UCSD-AML1 (cell line): ENCODE results near the gene TLR3.

Experiments
- DNase-seq: peaks from one replicate; lab custom pipeline; 2025; ENCODE audit not compliant: unreplicated experiment; lab: John Stamatoyannopoulos, UW

Gene TLR3

DNA sequence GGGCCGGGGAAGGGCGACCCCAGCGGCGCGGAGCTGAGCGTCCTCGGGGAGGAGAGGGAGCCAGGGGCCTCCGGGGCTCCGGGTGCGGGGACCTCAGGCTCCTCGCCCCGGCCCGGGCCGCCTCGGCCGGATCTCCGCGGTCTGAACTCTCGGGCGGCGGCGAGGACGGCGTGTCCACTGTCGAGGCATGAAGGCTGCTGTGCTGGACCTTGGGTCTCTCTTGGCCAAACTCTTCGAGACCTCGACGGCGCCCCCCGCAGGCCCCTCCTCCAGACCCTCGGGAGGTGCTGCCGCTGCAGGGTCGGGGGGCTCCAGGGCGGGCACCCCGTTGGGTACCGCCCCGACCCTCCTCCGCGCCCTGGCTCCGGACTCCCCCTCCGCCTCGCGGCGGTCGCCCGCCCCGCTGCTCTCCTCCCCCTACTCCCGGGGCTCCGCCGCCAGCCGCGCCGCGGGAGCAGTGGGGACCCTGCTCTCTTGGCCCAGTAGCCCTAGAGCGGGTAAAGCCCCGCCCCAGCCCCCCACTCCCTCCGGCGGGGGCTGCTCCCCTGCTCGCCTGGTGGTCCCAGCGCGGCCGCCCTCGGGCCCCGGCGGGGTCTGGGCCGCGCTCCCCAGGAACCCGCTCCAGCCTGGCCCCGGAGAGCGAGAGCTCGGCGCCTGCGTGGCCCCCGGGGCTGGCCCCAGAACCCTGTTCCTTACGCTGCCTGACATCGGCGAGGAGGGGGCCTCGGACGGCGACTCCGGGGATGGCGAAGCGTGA lies 36.1 kb downstream of the TLR3 start:
- DNase-seq: no peak

GRCh38 chr4:186105647-186106321 lies 36.8 kb downstream of the TLR3 start:
- DNase-seq: no peak

- no peak for DNase-seq
Measured at GRCh38 chr4:186107947-186108346, 39.0 kb downstream of the TLR3 start.

DNA sequence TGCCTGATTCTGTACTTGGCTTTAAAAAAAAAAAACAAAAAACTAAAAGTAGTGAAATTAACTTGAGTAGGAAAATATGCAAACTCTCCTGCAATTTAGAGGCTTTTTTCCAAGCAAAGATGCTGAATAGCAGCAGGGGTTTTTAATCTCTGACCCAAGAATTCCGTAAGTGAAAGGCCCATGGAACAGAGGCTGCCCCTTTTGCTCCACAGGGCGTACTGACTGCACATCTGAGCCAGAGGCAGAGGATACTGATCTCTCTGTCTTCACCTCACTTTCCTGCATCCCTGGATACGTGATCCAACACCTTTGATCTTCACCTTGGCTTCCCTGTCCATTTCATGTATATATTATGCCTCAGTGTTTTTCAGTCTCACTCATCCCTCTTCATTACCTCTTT lies 39.4 kb downstream of the TLR3 start:
- no peak for DNase-seq

DNA sequence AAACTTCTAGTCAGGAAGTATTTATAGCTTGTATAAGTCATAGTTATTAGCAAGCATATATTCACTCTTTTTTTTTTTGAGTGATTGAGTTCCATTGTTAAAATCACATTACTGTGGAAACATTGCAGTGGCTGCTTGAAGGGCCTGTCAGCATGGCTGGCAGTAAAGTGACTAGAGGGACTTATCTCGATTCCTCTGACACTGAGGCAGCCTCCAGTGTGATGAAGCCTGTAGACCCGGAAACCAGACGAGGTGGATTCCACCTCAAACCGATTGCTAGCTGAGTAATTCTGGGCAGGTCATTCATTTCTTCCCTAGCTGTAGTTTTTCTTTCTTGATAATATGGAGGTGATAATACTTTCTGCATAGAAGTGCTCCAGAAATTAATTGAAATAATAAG lies 40.3 kb downstream of the TLR3 start:
- no peak for DNase-seq

- DNase-seq: no peak
Measured at GRCh38 chr4:186116697-186117096, 47.7 kb downstream of the TLR3 start.

GRCh38 chr4:186118582-186118981 lies 49.6 kb downstream of the TLR3 start:
- DNase-seq: no peak

DNA sequence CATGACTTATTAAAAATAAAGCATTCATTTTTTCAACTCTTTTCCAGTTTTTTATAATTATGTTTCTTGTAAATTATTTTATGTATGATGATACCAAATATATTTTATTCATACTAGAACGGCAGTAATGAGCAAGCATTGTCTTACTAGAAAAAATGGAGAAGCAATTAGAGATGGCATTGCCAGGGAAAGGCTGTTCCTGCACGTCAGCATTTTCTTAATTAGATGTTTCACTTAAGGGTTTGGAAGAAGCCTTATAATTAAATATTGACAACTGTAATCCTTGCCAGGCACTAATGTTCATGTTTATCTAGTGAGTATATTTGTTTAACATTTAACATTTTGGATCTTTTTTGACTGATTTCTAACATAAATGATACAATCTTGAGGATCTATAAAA lies 52.1 kb downstream of the TLR3 start:
- no peak for DNase-seq

DNA sequence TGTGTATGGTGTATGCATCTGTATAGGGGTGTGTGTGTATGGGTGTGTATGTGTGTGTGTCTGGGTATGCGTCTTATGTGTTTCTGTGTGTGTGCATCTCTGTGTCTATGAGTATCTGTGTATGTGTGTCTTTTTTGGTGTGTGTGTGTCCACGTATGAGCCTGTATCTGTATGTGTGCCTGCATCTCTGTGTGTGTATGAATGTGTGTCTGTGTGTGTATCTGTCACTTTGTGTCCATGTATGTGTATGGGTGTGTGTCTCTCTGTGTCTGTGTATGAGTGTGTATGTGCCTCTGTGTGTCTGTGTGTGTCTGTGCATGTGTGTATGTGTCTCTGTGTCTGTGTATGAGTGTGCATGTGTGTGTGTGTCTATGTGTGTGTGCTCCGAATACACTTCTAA lies 59.9 kb downstream of the TLR3 start:
- DNase-seq: no peak

- DNase-seq: no peak
Measured at GRCh38 chr4:186131935-186132334, 63.0 kb downstream of the TLR3 start.

- no peak for DNase-seq
Measured at GRCh38 chr4:186132577-186133242, 63.8 kb downstream of the TLR3 start.

DNA sequence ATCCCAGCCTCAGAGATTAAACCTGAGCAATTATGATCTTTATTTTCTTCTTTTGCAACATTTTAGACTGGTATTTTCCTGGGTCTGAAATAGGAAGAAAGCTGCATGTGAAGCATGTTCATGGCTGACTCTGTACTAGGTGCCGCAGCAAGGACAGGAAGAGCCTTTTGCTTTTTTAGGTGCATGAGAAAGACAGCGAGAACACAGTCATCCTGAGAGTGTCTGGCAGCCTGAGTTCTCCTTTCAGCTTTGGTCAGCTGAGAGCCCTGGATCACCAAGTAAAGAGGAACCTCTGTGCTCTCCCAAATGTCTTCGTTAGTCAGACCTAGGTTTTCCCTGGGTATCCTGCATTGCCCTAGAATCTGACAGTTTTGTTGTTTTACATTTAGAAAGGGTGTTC lies 65.3 kb downstream of the TLR3 start:
- DNase-seq: no peak

GRCh38 chr4:186134861-186135260 lies 65.9 kb downstream of the TLR3 start:
- no peak for DNase-seq

DNA sequence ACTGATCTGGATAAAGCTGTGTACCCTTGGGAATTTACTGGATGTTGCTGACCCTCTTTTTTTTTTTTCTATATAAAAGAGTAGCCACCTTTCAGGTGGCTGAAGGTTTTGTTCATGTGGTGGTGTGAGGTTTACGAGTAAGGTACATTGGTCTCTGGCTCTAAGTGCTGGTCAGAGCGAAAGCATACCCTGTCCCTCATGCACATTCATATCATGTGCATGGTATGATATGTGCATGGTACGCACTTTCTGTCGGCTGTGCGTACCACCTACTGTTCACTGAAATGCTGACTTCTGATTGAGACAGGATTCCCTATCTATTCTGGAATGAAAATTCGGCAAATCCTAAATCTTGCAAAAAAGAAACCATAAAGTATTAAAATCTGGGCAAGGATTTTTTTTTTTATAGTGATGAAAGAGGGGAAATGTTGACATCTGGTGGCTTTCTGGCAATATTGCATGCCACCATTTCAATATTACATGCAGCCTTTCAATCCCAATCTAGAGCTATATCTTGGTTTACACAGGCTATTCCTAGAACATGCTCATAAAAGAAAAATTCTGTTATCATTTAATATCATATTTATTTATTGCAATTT lies 68.3 kb downstream of the TLR3 start:
- DNase-seq: no peak
